Inflammatory macrophage (primary cell): Measurements from ENCODE around the gene ITGA2B.
"Not testable (repeated sequence)": the region's sequence is repeated elsewhere in the genome, so short reads cannot be mapped to it uniquely, and the experiment has no call there.

Experiments
- DNase-seq, 2 donors: peaks; one replicate each; pipeline ENCODE4 v3.0.0-alpha.2; 2020 to 2022

ITGA2B gene

GRCh38 chr17:44390250-44390870 lies 911 bp upstream of the ITGA2B start:
- DNase-seq = no peak

GRCh38 chr17:44389723-44390202 lies 314 bp upstream of the ITGA2B start:
- DNase-seq = peak; percentile 59 to 75

GRCh38 chr17:44387804-44388203 lies 1.6 kb downstream of the ITGA2B start:
- DNase-seq = no peak

GRCh38 chr17:44386182-44386525 lies 3.3 kb downstream of the ITGA2B start:
- DNase-seq = no peak

GRCh38 chr17:44385287-44386181 lies 3.9 kb downstream of the ITGA2B start:
- DNase-seq = peak; percentile 66 to 72

- no peak for DNase-seq
These were observed 4.6 kb downstream of the ITGA2B start for GRCh38 chr17:44384823-44385286.

DNA sequence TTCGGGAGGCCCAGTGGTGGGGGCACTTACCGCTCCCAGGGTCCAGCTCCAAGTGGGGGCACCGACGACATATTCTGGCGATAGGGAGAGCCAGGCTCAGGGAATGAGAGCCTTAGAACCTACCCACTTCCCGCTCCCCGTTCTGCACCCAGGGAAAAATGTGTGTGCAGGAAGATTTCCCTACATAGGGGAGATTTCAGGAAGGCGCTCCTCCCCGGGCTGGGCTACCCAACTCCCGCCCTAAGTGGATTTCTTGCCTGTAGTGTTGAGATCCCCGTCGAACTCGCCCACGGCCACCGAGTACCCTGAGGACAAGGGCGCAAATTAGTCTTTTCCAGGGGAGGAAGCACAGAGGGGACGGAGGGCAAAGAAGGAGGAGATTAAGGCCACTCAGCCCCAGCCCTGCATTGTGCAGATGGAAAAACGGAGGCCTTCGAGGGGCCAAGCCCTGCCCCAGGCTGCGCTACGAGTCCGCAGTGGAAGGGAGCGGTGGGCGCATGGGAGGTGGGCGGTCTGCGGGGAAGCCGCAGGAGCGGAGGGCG lies 5.1 kb downstream of the ITGA2B start:
- no peak for DNase-seq

DNA sequence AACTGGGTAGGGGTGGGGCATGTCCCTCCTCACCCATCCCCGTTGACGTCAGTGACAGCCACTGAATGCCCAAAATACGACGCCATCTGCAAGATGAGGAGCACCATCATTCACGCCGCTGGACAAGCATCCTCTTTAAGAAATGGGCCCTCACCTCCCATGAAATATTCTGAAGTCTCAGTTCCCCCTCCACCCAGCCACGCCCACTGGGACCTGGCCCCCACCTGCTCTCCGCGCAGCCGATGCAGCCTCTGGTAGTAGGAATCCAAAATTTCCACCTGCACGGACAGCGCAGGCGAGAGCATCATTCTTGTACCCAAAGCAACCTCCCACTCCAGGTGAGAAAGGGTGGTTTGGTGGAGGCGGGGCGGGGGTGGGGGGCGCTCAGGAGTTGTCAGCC lies 5.6 kb downstream of the ITGA2B start:
- no peak for DNase-seq

GRCh38 chr17:44383363-44383762 lies 6.1 kb downstream of the ITGA2B start:
- DNase-seq = no peak

DNA sequence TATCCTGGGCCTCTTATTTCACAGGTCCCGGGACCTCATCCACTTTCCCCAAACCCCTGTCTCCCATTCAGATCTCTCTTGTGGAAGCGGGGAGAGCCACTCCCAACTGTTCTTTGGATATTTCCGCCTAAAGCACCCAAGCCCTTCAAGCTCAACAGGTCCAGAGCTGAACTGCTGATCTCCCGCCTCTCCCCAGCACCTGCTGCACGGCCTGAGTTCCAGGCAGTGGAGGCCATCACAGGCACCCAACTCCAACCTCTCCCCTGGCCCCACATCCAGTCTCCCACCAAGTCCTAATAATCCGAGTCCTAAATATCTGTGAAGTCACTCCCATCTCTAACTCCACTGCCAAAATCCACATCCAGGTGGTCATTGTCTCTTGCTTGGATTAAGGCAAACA lies 6.5 kb downstream of the ITGA2B start:
- no peak for DNase-seq

- DNase-seq = peak; percentile 6 to 32
These were observed 7.6 kb downstream of the ITGA2B start for GRCh38 chr17:44381810-44382305.

GRCh38 chr17:44380767-44381166 lies 8.7 kb downstream of the ITGA2B start:
- DNase-seq = no peak

GRCh38 chr17:44379887-44380286 lies 9.6 kb downstream of the ITGA2B start:
- DNase-seq = no peak

- no peak for DNase-seq
These were observed 11.2 kb downstream of the ITGA2B start for GRCh38 chr17:44378171-44378705.

GRCh38 chr17:44376779-44377178 lies 12.7 kb downstream of the ITGA2B start:
- no peak for DNase-seq

GRCh38 chr17:44376124-44376523 lies 13.3 kb downstream of the ITGA2B start:
- peak in 1 of 2 donors; percentile 16 for DNase-seq

- no peak for DNase-seq
These were observed 14.0 kb downstream of the ITGA2B start for GRCh38 chr17:44375196-44376017.

DNA sequence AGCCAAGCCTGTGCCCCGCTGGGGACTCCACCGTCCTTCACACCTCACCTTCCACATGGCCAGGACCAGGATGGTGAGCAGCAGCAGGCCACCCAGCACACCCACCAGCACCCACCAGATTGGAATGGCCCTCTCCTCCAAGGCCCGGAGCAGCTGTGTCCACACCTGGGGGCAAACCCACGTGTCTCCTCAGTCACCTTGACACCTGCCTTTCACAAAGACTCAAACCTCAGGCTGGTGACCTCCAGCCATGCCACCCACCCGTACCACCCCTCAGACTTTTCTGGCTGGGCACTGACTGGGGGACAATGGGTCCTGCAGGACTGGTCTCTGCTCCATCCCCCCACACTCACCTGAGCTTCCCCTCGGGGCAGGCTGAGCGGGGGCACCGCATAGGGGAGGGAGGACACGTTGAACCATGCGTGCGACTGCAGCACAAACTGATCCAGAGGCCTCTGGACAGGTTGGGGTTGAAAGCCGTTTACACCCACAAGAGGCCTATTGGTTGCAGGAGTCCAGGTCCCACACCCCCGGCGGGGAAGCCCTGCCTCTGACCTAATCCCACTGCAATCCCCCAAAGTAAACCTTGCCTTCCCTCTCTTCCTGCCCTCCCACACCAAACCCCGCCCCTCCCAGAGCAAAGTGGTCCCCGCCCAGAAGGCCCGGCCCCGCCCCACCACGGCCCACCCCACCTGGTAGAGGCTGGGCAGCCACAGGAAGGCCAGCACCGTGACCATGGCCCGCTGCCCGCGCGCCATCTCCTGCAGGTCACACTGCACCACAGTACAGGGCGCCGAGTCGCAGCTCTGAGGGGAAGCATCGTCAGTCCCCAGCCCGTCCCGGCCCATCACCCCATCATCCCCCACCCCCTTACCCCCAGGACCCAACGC lies 14.9 kb downstream of the ITGA2B start:
- DNase-seq = no peak

DNA sequence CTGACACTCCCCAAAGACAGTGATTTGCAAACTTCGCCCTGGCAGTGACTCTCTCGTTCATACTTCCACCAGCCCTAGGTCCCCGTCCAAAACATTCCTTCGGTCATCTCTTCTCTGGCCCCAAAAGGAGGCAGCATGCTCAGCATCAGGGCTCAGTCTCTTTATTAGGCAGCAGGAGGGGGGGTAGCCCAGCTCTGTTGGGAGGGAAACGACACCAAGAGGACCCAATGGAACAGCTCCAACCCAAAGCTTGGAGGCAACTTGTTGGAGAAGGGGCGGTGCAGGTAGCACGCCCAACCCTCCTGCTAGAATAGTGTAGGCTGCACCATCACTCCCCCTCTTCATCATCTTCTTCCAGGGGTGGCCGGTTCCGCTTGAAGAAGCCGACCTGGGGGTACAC lies 17.4 kb downstream of the ITGA2B start:
- no peak for DNase-seq

DNA sequence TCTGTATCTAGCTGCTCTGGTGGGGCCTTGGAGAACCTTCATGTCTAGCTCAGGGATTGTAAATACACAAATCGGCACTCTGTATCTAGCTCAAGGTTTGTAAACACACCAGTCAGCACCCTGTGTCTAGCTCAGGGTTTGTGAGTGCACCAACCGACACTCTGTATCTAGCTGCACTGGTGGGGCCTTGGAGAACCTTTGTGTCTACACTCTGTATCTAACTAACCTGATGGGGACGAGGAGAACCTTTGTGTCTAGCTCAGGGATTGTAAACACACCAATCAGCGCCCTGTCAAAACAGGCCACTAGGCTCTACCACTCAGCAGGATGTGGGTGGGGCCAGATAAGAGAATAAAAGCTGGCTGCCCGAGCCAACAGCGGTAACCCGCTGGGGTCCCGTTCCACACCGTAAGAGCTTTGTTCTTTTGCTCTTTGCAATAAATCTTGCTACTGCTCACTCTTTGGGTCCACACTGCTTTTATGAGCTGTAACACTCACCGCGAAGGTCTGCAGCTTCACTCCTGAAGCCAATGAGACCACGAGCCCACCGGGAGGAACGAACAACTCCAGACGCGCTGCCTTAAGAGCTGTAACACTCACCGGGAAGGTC lies 19.9 kb downstream of the ITGA2B start:
- not testable (repeated sequence) for DNase-seq
